GM18873 (cell line): Measurements from ENCODE around the gene ZBTB18.

Experiments used
- ATAC-seq: cut with Tn5 transposase; IDR thresholded peaks from one replicate; pipeline ENCODE4 v1.9.1; 2021; ENCODE audit warnings: mild to moderate bottlenecking, moderate library complexity, moderate number of reproducible peaks; ENCODE audit not compliant: unreplicated experiment, low FRiP score

Gene ZBTB18

DNA sequence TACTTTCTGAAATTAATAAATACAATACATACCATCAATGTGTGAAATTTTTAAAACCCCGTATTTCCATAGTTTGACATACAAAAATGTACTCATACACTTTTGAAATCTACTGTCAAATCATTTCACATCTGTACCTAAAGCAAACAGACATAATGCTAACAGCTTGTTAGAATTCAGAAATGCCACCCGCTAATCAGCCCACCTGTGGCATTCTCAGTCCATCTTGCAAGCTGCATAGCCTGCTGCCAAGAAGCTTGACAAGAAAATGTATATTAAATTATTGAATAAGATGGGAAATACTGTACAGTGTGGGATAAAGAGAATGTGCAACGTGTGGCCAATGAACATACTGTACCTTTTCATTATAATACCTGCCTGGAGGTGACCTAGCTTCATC lies 55.1 kb downstream of the ZBTB18 start:
- no peak for ATAC-seq
